ENCODE results near the gene SYT12. TPM values are rescaled to one million over a fixed set of nuclear protein-coding genes. Genes with fewer than 3 reads are reported as not detected.

Gene SYT12
- total RNA-seq, 1 experiment from 2014 or later, result 4.6 TPM

DNA sequence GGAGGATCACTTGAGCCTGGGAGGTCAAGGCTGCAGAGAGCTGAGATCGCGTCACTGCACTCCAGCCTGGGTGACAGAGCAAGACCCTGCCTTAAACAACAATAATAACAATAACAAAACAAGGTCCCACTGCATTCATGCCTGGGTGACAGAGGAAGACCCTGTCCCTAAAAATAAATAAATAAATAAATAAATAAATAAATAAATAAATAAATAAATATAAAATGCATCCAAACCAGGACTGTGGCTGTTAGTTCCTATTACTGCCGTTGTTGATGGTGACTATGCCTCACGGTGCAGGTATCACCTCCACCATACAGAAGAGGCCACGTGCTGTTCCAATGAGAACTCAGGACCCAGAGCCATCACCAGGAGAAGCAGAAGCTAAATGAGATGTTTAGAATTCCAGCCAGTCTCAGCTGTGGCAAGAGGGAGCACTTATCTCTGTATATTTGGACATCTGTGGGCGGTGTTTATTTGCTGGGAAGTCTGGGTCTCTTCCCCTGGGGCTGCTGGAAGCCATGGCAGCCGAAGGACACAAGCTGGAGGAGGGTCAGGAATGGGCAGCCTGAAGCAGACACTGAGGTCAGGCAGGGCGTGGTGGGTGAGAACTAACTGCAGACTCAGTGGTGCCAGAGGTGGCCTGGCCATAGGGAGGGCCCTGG, 26.2 kb upstream of the SYT12 start (continued):
- no peak for TF ChIP-seq CREM (CRISPR knock-in tag; IDR thresholded peaks at IDR 0.05)
- TF ChIP-seq ZBTB21 (CRISPR knock-in tag; IDR thresholded peaks at IDR 0.05; ENCODE audit: borderline replicate concordance), result no peak
- no peak for TF ChIP-seq ZNF423 (CRISPR knock-in tag; IDR thresholded peaks at IDR 0.05)
- TF ChIP-seq, protein P1, sequence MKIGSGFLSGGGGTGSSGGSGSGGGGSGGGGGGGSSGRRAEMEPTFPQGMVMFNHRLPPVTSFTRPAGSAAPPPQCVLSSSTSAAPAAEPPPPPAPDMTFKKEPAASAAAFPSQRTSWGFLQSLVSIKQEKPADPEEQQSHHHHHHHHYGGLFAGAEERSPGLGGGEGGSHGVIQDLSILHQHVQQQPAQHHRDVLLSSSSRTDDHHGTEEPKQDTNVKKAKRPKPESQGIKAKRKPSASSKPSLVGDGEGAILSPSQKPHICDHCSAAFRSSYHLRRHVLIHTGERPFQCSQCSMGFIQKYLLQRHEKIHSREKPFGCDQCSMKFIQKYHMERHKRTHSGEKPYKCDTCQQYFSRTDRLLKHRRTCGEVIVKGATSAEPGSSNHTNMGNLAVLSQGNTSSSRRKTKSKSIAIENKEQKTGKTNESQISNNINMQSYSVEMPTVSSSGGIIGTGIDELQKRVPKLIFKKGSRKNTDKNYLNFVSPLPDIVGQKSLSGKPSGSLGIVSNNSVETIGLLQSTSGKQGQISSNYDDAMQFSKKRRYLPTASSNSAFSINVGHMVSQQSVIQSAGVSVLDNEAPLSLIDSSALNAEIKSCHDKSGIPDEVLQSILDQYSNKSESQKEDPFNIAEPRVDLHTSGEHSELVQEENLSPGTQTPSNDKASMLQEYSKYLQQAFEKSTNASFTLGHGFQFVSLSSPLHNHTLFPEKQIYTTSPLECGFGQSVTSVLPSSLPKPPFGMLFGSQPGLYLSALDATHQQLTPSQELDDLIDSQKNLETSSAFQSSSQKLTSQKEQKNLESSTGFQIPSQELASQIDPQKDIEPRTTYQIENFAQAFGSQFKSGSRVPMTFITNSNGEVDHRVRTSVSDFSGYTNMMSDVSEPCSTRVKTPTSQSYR (CRISPR knock-in tag; IDR thresholded peaks at IDR 0.05), result no peak
- TF ChIP-seq TEAD4 (CRISPR knock-in tag; IDR thresholded peaks at IDR 0.05), result no peak
- no peak for TF ChIP-seq SMAD4 (CRISPR knock-in tag; IDR thresholded peaks at IDR 0.05)
- TF ChIP-seq CBFB (CRISPR knock-in tag; IDR thresholded peaks at IDR 0.05; ENCODE audit: low read depth), result no peak
- no peak for TF ChIP-seq FOXJ3 (CRISPR knock-in tag; IDR thresholded peaks at IDR 0.05; ENCODE audit: borderline replicate concordance)

DNA sequence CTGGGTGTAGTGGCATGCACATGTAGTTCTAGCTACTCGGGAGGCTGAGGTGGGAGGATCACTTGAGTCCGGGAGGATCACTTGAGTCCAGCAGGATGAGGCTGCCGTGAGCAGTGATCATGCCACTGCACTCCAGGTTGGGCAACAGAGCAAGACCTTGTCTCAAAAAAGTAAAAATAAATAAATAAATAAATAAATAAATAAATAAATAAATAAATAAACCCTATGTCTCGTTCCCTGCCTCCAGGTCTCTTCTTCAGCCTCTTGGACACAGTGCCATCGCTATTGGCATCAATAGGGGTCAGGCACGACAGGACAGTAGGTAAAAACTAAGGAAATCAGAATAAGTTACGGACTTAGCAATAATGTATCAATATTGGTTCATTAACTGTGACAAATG, 23.4 kb upstream of the SYT12 start:
- TF ChIP-seq ZNF232 (CRISPR knock-in tag; IDR thresholded peaks at IDR 0.05) (no peak), ETV6 (CRISPR knock-in tag; IDR thresholded peaks at IDR 0.05) (no peak), ELF4 (CRISPR knock-in tag; IDR thresholded peaks at IDR 0.05; ENCODE audit: low read depth) (no peak), GABPB1 (CRISPR knock-in tag; IDR thresholded peaks at IDR 0.05) (no peak), NR1H2 (CRISPR knock-in tag; IDR thresholded peaks at IDR 0.05) (no peak), TCF7 (CRISPR knock-in tag; IDR thresholded peaks at IDR 0.05; ENCODE audit: low read depth) (no peak), ZNF219 (CRISPR knock-in tag; IDR thresholded peaks at IDR 0.05; ENCODE audit: borderline replicate concordance) (no peak), MXD4 (CRISPR knock-in tag; IDR thresholded peaks at IDR 0.05; ENCODE audit: borderline replicate concordance) (no peak), NFATC4 (CRISPR knock-in tag; IDR thresholded peaks at IDR 0.05) (no peak), ZNF423 (CRISPR knock-in tag; IDR thresholded peaks at IDR 0.05) (no peak)
- TF ChIP-seq, protein P2, sequence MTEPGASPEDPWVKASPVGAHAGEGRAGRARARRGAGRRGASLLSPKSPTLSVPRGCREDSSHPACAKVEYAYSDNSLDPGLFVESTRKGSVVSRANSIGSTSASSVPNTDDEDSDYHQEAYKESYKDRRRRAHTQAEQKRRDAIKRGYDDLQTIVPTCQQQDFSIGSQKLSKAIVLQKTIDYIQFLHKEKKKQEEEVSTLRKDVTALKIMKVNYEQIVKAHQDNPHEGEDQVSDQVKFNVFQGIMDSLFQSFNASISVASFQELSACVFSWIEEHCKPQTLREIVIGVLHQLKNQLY (CRISPR knock-in tag; IDR thresholded peaks at IDR 0.05), result no peak
- TF ChIP-seq, protein P3, sequence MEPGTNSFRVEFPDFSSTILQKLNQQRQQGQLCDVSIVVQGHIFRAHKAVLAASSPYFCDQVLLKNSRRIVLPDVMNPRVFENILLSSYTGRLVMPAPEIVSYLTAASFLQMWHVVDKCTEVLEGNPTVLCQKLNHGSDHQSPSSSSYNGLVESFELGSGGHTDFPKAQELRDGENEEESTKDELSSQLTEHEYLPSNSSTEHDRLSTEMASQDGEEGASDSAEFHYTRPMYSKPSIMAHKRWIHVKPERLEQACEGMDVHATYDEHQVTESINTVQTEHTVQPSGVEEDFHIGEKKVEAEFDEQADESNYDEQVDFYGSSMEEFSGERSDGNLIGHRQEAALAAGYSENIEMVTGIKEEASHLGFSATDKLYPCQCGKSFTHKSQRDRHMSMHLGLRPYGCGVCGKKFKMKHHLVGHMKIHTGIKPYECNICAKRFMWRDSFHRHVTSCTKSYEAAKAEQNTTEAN (CRISPR knock-in tag; IDR thresholded peaks at IDR 0.05), result no peak
- TF ChIP-seq, protein P4, sequence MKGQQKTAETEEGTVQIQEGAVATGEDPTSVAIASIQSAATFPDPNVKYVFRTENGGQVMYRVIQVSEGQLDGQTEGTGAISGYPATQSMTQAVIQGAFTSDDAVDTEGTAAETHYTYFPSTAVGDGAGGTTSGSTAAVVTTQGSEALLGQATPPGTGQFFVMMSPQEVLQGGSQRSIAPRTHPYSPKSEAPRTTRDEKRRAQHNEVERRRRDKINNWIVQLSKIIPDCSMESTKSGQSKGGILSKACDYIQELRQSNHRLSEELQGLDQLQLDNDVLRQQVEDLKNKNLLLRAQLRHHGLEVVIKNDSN (CRISPR knock-in tag; IDR thresholded peaks at IDR 0.05), result no peak
- TF ChIP-seq, protein P5, sequence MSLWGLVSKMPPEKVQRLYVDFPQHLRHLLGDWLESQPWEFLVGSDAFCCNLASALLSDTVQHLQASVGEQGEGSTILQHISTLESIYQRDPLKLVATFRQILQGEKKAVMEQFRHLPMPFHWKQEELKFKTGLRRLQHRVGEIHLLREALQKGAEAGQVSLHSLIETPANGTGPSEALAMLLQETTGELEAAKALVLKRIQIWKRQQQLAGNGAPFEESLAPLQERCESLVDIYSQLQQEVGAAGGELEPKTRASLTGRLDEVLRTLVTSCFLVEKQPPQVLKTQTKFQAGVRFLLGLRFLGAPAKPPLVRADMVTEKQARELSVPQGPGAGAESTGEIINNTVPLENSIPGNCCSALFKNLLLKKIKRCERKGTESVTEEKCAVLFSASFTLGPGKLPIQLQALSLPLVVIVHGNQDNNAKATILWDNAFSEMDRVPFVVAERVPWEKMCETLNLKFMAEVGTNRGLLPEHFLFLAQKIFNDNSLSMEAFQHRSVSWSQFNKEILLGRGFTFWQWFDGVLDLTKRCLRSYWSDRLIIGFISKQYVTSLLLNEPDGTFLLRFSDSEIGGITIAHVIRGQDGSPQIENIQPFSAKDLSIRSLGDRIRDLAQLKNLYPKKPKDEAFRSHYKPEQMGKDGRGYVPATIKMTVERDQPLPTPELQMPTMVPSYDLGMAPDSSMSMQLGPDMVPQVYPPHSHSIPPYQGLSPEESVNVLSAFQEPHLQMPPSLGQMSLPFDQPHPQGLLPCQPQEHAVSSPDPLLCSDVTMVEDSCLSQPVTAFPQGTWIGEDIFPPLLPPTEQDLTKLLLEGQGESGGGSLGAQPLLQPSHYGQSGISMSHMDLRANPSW (CRISPR knock-in tag; conservative IDR thresholded peaks at IDR 0.05; ENCODE audit: low read depth), result no peak
- TF ChIP-seq, protein P6, sequence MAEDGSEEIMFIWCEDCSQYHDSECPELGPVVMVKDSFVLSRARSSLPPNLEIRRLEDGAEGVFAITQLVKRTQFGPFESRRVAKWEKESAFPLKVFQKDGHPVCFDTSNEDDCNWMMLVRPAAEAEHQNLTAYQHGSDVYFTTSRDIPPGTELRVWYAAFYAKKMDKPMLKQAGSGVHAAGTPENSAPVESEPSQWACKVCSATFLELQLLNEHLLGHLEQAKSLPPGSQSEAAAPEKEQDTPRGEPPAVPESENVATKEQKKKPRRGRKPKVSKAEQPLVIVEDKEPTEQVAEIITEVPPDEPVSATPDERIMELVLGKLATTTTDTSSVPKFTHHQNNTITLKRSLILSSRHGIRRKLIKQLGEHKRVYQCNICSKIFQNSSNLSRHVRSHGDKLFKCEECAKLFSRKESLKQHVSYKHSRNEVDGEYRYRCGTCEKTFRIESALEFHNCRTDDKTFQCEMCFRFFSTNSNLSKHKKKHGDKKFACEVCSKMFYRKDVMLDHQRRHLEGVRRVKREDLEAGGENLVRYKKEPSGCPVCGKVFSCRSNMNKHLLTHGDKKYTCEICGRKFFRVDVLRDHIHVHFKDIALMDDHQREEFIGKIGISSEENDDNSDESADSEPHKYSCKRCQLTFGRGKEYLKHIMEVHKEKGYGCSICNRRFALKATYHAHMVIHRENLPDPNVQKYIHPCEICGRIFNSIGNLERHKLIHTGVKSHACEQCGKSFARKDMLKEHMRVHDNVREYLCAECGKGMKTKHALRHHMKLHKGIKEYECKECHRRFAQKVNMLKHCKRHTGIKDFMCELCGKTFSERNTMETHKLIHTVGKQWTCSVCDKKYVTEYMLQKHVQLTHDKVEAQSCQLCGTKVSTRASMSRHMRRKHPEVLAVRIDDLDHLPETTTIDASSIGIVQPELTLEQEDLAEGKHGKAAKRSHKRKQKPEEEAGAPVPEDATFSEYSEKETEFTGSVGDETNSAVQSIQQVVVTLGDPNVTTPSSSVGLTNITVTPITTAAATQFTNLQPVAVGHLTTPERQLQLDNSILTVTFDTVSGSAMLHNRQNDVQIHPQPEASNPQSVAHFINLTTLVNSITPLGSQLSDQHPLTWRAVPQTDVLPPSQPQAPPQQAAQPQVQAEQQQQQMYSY (CRISPR knock-in tag; IDR thresholded peaks at IDR 0.05), result no peak
- Mint-ChIP-seq H3K4me3 (no peak overlapping the region), H3K9me3 (no peaks in the 10 kb centered on the region), H3K27me3 (ENCODE audit: low read depth) (no peaks in the 10 kb centered on the region), H3K4me1 (peaks cover 29% of the 10 kb centered on the region), H3K27ac (no peak overlapping the region), H3K36me3 (no peaks in the 10 kb centered on the region)
- ChIA-PET CTCF (no interaction called here), POLR2A (no interaction called here)
- ATAC-seq, result no peak
- no peak for DNase-seq (ENCODE audit: low spot score)

Measured in WTC11 (cell line).